SU-DHL-6 (cell line): Measurements from ENCODE around the gene ACAN.

ENCODE experiments used
- H2AFZ ChIP-seq: fragments of 200-600 bp; sonication (generic); 2 replicates; pipeline ENCODE4 v1.6.1; 2014; ENCODE audit warnings: low read depth, mild to moderate bottlenecking, moderate library complexity, mixed read lengths, antibody characterized with exemption, low read length; ENCODE audit not compliant: severe bottlenecking
- H3F3A ChIP-seq: fragments of 200-600 bp; shearing (Covaris generic); 2 replicates; pipeline ENCODE4 v1.6.0; 2016; ENCODE audit warnings: antibody characterized with exemption, mild to moderate bottlenecking; ENCODE audit not compliant: insufficient read depth
- H3K27ac ChIP-seq: fragments of 200-600 bp; sonication (generic); 2 replicates; pipeline ENCODE4 v1.5.1; 2016; ENCODE audit warnings: low read depth, mild to moderate bottlenecking, low read length, moderate library complexity, mixed read lengths
- H3K27me3 ChIP-seq: fragments of 200-600 bp; sonication (generic), shearing (Covaris generic); 2 replicates; pipeline ENCODE4 v1.6.0; 2014; ENCODE audit warnings: mild to moderate bottlenecking, low read length
- H3K36me3 ChIP-seq: fragments of 200-600 bp; sonication (generic); 2 replicates; pipeline ENCODE4 v1.6.1; 2014; ENCODE audit warnings: mild to moderate bottlenecking, low read length, mixed read lengths
- H3K4me2 ChIP-seq: fragments of 300-600, 200-600 bp; shearing (Covaris generic), sonication (generic); 2 replicates; pipeline ENCODE4 v1.6.0; 2014; ENCODE audit warnings: low read length, low read depth, mild to moderate bottlenecking; ENCODE audit not compliant: poor library complexity, severe bottlenecking
- H3K4me3 ChIP-seq: fragments of 200-600 bp; sonication (generic); 2 replicates; pipeline ENCODE4 v1.5.1; 2014; ENCODE audit warnings: antibody characterized with exemption, low read length, mild to moderate bottlenecking, mixed read lengths; ENCODE audit not compliant: insufficient read depth, poor library complexity, severe bottlenecking
- H3K79me2 ChIP-seq: fragments of 200-600 bp; sonication (generic); 2 replicates; pipeline ENCODE4 v1.6.1; 2014; ENCODE audit warnings: mild to moderate bottlenecking, low read length, moderate library complexity; ENCODE audit not compliant: insufficient read depth
- H3K9ac ChIP-seq: fragments of 200-600 bp; sonication (generic); 2 replicates; pipeline ENCODE4 v1.7.0; 2014; ENCODE audit warnings: mild to moderate bottlenecking, low read length
- H3K9me2 ChIP-seq: fragments of 200-600 bp; sonication (generic); replicated peaks from 2 replicates; pipeline ENCODE4 v1.6.1; 2014; ENCODE audit warnings: low read length; ENCODE audit not compliant: insufficient read depth
- H3K9me3 ChIP-seq: fragments of 200-600 bp; sonication (generic); 2 replicates; pipeline ENCODE4 v1.6.1; 2014; ENCODE audit warnings: low read length, mixed read lengths; ENCODE audit not compliant: insufficient read depth
- H4K20me1 ChIP-seq: fragments of 200-600 bp; sonication (generic); 2 replicates; pipeline ENCODE4 v1.6.1; 2014; ENCODE audit warnings: low read depth, mild to moderate bottlenecking, antibody characterized with exemption, low read length, moderate library complexity, mixed read lengths
- EZH2phosphoT487 ChIP-seq: fragments of 200-600 bp; sonication (generic), shearing (Covaris generic); conservative IDR thresholded peaks from 2 replicates; pipeline ENCODE4 v1.6.1; 2018; ENCODE audit warnings: mild to moderate bottlenecking, antibody characterized with exemption, low read length, moderate library complexity, mixed read lengths
- TF ChIP-seq, protein P1 (sequence below): fragments of 200-600 bp; sonication (generic); IDR thresholded peaks from one replicate; pipeline ENCODE4 v1.5.1; 2017; ENCODE audit warnings: antibody characterized with exemption, mild to moderate bottlenecking, low read length, moderate library complexity; ENCODE audit not compliant: insufficient read depth, poor library complexity, severe bottlenecking

Gene ACAN

DNA sequence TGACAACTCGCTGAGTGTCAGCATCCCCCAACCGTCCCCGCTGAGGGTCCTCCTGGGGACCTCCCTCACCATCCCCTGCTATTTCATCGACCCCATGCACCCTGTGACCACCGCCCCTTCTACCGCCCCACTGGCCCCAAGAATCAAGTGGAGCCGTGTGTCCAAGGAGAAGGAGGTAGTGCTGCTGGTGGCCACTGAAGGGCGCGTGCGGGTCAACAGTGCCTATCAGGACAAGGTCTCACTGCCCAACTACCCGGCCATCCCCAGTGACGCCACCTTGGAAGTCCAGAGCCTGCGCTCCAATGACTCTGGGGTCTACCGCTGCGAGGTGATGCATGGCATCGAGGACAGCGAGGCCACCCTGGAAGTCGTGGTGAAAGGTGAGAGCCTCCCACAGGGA lies 35.4 kb downstream of the ACAN start:
- Histone ChIP-seq H2AFZ (no peak overlapping the region), H3F3A (no peaks in the 10 kb centered on the region)

DNA sequence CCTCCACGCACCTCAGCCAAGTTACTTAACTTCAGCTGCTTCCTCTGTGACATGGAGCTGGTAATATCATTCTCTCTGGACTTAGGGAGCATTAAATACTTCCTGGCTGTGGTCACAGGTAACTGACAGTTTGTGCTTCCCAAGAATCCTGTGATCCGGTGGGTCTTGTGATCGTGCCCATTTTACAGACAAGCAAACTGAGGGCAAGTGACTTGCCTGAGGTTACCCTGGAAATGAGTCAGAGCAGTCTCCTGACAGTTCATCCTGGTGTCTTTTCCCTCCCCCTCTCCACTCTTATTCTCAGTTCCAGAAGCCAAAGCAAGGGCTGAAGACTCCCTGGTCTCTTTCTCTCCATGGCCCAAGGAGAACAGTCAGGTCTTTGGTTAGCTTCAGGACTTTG lies 35.9 kb downstream of the ACAN start:
- Histone ChIP-seq H3K9me3 (no peaks in the 10 kb centered on the region), H3F3A (no peaks in the 10 kb centered on the region), H4K20me1 (no peaks in the 10 kb centered on the region), H2AFZ (no peak overlapping the region), H3K9ac (no peak overlapping the region), H3K4me3 (no peak overlapping the region), H3K27me3 (no peaks in the 10 kb centered on the region), H3K9me2 (no peaks in the 10 kb centered on the region), H3K27ac (no peak overlapping the region), H3K79me2 (no peaks in the 10 kb centered on the region), H3K36me3 (no peaks in the 10 kb centered on the region), H3K4me2 (no peak overlapping the region)
- TF ChIP-seq, protein P1, sequence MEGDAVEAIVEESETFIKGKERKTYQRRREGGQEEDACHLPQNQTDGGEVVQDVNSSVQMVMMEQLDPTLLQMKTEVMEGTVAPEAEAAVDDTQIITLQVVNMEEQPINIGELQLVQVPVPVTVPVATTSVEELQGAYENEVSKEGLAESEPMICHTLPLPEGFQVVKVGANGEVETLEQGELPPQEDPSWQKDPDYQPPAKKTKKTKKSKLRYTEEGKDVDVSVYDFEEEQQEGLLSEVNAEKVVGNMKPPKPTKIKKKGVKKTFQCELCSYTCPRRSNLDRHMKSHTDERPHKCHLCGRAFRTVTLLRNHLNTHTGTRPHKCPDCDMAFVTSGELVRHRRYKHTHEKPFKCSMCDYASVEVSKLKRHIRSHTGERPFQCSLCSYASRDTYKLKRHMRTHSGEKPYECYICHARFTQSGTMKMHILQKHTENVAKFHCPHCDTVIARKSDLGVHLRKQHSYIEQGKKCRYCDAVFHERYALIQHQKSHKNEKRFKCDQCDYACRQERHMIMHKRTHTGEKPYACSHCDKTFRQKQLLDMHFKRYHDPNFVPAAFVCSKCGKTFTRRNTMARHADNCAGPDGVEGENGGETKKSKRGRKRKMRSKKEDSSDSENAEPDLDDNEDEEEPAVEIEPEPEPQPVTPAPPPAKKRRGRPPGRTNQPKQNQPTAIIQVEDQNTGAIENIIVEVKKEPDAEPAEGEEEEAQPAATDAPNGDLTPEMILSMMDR, result no peak
- no peak for TF ChIP-seq EZH2phosphoT487

More for the DNA sequence above, 35.4 kb downstream of the ACAN start:
- TF ChIP-seq, protein P1, result no peak
- TF ChIP-seq EZH2phosphoT487, result no peak
- H4K20me1 ChIP-seq, result no peaks in the 10 kb centered on the region
- no peaks in the 10 kb centered on the region for H3K27me3 ChIP-seq
- no peaks in the 10 kb centered on the region for H3K9me2 ChIP-seq
- no peak overlapping the region for H3K9ac ChIP-seq
- H3K79me2 ChIP-seq, result no peaks in the 10 kb centered on the region
- no peaks in the 10 kb centered on the region for H3K9me3 ChIP-seq
- no peak overlapping the region for H3K4me3 ChIP-seq
- H3K27ac ChIP-seq, result no peak overlapping the region
- H3K36me3 ChIP-seq, result no peaks in the 10 kb centered on the region
- no peak overlapping the region for H3K4me2 ChIP-seq

DNA sequence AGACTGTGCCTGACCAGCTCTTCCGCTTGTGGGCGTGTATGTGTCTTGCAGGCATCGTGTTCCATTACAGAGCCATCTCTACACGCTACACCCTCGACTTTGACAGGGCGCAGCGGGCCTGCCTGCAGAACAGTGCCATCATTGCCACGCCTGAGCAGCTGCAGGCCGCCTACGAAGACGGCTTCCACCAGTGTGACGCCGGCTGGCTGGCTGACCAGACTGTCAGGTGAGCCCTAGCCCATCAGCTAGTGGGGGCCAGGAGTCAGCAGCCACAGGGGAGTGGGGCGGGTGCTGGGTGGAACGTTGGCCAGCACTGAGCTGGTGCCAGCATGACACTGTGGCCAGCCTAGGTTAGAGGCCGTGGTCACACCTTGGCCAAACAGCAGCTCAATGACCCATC lies 36.7 kb downstream of the ACAN start:
- no peaks in the 10 kb centered on the region for H3F3A ChIP-seq
- no peak for TF ChIP-seq EZH2phosphoT487
- no peaks in the 10 kb centered on the region for H3K9me2 ChIP-seq
- no peak overlapping the region for H3K4me2 ChIP-seq
- no peaks in the 10 kb centered on the region for H3K9me3 ChIP-seq
- no peaks in the 10 kb centered on the region for H3K79me2 ChIP-seq
- no peak overlapping the region for H3K4me3 ChIP-seq
- H4K20me1 ChIP-seq, result no peaks in the 10 kb centered on the region
- H3K27me3 ChIP-seq, result no peaks in the 10 kb centered on the region
- H3K27ac ChIP-seq, result no peak overlapping the region
- no peaks in the 10 kb centered on the region for H3K36me3 ChIP-seq
- no peak overlapping the region for H2AFZ ChIP-seq
- no peak overlapping the region for H3K9ac ChIP-seq

DNA sequence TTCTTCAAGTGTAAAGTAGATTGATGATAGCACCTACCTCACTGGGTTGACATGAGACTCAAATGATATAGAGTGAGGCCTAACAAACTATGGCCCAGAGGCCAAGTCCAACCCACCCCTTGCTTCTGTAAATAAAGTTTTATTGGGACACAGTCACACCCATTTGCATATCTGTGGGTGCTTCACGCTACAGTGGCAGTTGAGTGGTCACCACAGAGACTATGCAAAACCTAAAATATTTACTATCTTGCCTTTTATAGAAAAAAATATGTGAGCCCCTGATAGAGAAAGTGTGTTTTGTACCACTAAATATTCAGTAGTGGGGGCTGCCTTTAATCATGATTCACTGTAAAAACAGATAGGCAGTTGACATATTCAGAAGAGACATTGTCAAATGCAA lies 38.0 kb downstream of the ACAN start:
- no peaks in the 10 kb centered on the region for H4K20me1 ChIP-seq
- H3K27ac ChIP-seq, result no peak overlapping the region
- no peak for TF ChIP-seq EZH2phosphoT487
- TF ChIP-seq, protein P1, result no peak
- H3K27me3 ChIP-seq, result no peaks in the 10 kb centered on the region
- no peak overlapping the region for H3K4me3 ChIP-seq
- no peaks in the 10 kb centered on the region for H3K9me3 ChIP-seq
- H3K36me3 ChIP-seq, result no peaks in the 10 kb centered on the region
- no peaks in the 10 kb centered on the region for H3K79me2 ChIP-seq
- H3K4me2 ChIP-seq, result no peak overlapping the region
- no peaks in the 10 kb centered on the region for H3K9me2 ChIP-seq
- H2AFZ ChIP-seq, result no peak overlapping the region
- no peaks in the 10 kb centered on the region for H3F3A ChIP-seq
- H3K9ac ChIP-seq, result no peak overlapping the region
